Right cardiac atrium (tissue), 5 donors: ENCODE data around the gene CGB1. TPM values are rescaled to one million over a fixed set of nuclear protein-coding genes. Genes with fewer than 3 reads are reported as not detected.
"Not testable (repeated sequence)": the region's sequence is repeated elsewhere in the genome, so short reads cannot be mapped to it uniquely, and the experiment has no call there.

Experiments
- ATAC-seq, 2 donors: fragments of 200-7000 bp; cut with Tn5 transposase; one replicate each; pipeline versions ENCODE4 v1.8.0 to v1.9.1; 2020; ENCODE audit warnings: moderate library complexity in 2 of 2, mild to moderate bottlenecking in 1 of 2
- DNase-seq, 3 donors: peaks; one replicate each; pipeline ENCODE4 v3.0.0-alpha.2; 2020
- H3K27ac ChIP-seq: one replicate; pipeline ENCODE4 v1.5.1; 2013; ENCODE audit warnings: mild to moderate bottlenecking, low read length, control low read depth, moderate library complexity
- H3K27me3 ChIP-seq: one replicate; pipeline ENCODE4 v1.6.1; 2013; ENCODE audit not compliant: control insufficient read depth, insufficient read depth
- H3K4me1 ChIP-seq: one replicate; pipeline ENCODE4 v1.6.1; 2013; ENCODE audit warnings: low read length; ENCODE audit not compliant: control insufficient read depth, insufficient read depth
- H3K4me3 ChIP-seq: one replicate; pipeline ENCODE4 v1.5.1; 2013; ENCODE audit warnings: low read length, control low read depth
- H3K9me3 ChIP-seq: one replicate; pipeline ENCODE4 v1.6.1; 2013; ENCODE audit warnings: low read length; ENCODE audit not compliant: control insufficient read depth
- WGBS: extraction: QIAGEN DNeasy Blood & Tissue Kit; methylation state at CpG from one replicate; pipeline ENCODE4 v1.1.7; 2013; 5-methylcytosine and 5-hydroxymethylcytosine counted together
- intact Hi-C, 4 donors: fragments of 100-400 bp; cut with DNase I; formaldehyde crosslinking; loops; one replicate each; pipeline versions ENCODE4 v1.11.0 to v1.14.0; 2022 to 2023
- polyA plus RNA-seq: library from polyadenylated mRNA; stranded (reverse); fragments of 200-250 nt; gene quantifications from one replicate; pipeline ENCODE4 v1.2.3, GENCODE V29; 2013
- total RNA-seq, 4 donors: library from RNA; stranded (reverse); fragmentation: NEBNext Ultra II Directional; extraction: Animal tissue kit (Norgen Biotek cat#: 25700); gene quantifications; one replicate each; pipeline ENCODE4 v1.2.1, GENCODE V29; 2021
- donor health status: healthy with polysubstance abuse.
- donor health status: DM: no; HTN: yes; CAD: no.
- donor health status: DM: no; HTN: no; CAD: no.
- donor health status: DM: no; HTN: yes; CAD: no; lungs with severe emphysema.
- donor health status: DM: yes; HTN: yes; CAD: no.

CGB1 gene
- total and polyA plus RNA-seq, 5 donors = not detected

- WGBS = 3% methylated on average over 34 of the region's 34 CpGs
- H3K27me3 ChIP-seq, H3K9me3 ChIP-seq, H3K27ac ChIP-seq, intact Hi-C loops, DNase-seq, H3K4me1 ChIP-seq: not testable (repeated sequence)
- peak; percentile 10 to 45 for ATAC-seq
- peak overlapping the region; percentile 49 for H3K4me3 ChIP-seq
Measured at GRCh38 chr19:49056902-49057596, 20.4 kb upstream of the CGB1 start.

- Histone ChIP-seq H3K27ac (no peak overlapping the region), H3K27me3 (no peaks in the 10 kb centered on the region), H3K4me1 (no peaks in the 10 kb centered on the region), H3K9me3 (no peaks in the 10 kb centered on the region), H3K4me3 (peak overlapping the region; percentile 49)
- intact Hi-C loops = no loop called here
- DNase-seq = peak; percentile 61 to 84 (median 84)
- peak; percentile 84 to 90 for ATAC-seq
- WGBS = 1% methylated on average over 63 of the region's 63 CpGs
Measured at GRCh38 chr19:49056101-49056901, 19.6 kb upstream of the CGB1 start.

GRCh38 chr19:49050376-49051033 lies 13.8 kb upstream of the CGB1 start:
- H3K4me3 ChIP-seq, H3K4me1 ChIP-seq, H3K27ac ChIP-seq, ATAC-seq, H3K27me3 ChIP-seq, DNase-seq, H3K9me3 ChIP-seq, intact Hi-C loops: not testable (repeated sequence)
- WGBS = 70% methylated on average over 24 of the region's 24 CpGs

GRCh38 chr19:49049834-49050233 lies 13.1 kb upstream of the CGB1 start:
- H3K4me3 ChIP-seq, H3K27ac ChIP-seq, intact Hi-C loops, DNase-seq, ATAC-seq, H3K4me1 ChIP-seq, H3K27me3 ChIP-seq, H3K9me3 ChIP-seq: not testable (repeated sequence)
- 82% methylated on average over 3 of the region's 4 CpGs for WGBS

- 67% methylated on average over 12 of the region's 12 CpGs for WGBS
- ATAC-seq, intact Hi-C loops, DNase-seq, H3K27me3 ChIP-seq, H3K4me1 ChIP-seq, H3K27ac ChIP-seq, H3K9me3 ChIP-seq, H3K4me3 ChIP-seq: not testable (repeated sequence)
Measured at GRCh38 chr19:49049011-49049410, 12.3 kb upstream of the CGB1 start, which contains the start of gene CGB8. TSS of gene CGB8 (minus strand) at chr19:49049111. CDS start at chr19:49048739, 372 bp downstream.

- 64% methylated on average over 15 of the region's 15 CpGs for WGBS
- H3K4me1 ChIP-seq, ATAC-seq, H3K27ac ChIP-seq, H3K4me3 ChIP-seq, H3K9me3 ChIP-seq, H3K27me3 ChIP-seq, intact Hi-C loops, DNase-seq: not testable (repeated sequence)
Measured at GRCh38 chr19:49043548-49043947, 6.9 kb upstream of the CGB1 start, which contains the start of gene CGB5. TSS of gene CGB5 (plus strand) at chr19:49043848. CDS start at chr19:49044210, 362 bp downstream.

GRCh38 chr19:49042666-49043065 lies 6.0 kb upstream of the CGB1 start:
- H3K4me3 ChIP-seq, H3K4me1 ChIP-seq, intact Hi-C loops, H3K9me3 ChIP-seq, ATAC-seq, H3K27ac ChIP-seq, H3K27me3 ChIP-seq, DNase-seq: not testable (repeated sequence)
- WGBS = 90% methylated on average over 4 of the region's 4 CpGs

- Histone ChIP-seq H3K4me1 (no peaks in the 10 kb centered on the region), H3K27ac (no peak overlapping the region), H3K9me3 (no peaks in the 10 kb centered on the region), H3K27me3 (no peaks in the 10 kb centered on the region), H3K4me3 (no peak overlapping the region)
- intact Hi-C loops = no loop called here
- DNase-seq = no peak
- 78% methylated on average over 17 of the region's 17 CpGs for WGBS
- ATAC-seq = no peak
Measured at GRCh38 chr19:49042177-49042576, 5.5 kb upstream of the CGB1 start.

- ATAC-seq, intact Hi-C loops: not testable (repeated sequence)
- WGBS = 69% methylated on average over 9 of the region's 9 CpGs
Measured at GRCh38 chr19:49039736-49040135, 3.0 kb upstream of the CGB1 start.

GRCh38 chr19:49038557-49039276 lies 2.0 kb upstream of the CGB1 start:
- ATAC-seq, intact Hi-C loops, H3K27ac ChIP-seq, H3K9me3 ChIP-seq, H3K4me3 ChIP-seq, H3K4me1 ChIP-seq, H3K27me3 ChIP-seq: not testable (repeated sequence)
- whole genome bisulfite sequencing = 84% methylated on average over 26 of the region's 26 CpGs
- peak in 1 of 3 donors; percentile 6 for DNase-seq

More at GRCh38 chr19:49039736-49040135, 3.0 kb upstream of the CGB1 start:
- H3K27me3 ChIP-seq, H3K9me3 ChIP-seq, H3K4me3 ChIP-seq, H3K27ac ChIP-seq, H3K4me1 ChIP-seq: not testable (repeated sequence)
- DNase-seq = peak in 1 of 3 donors; percentile 0
